ENCODE results near the gene CLIP4. TPM values are rescaled to one million over a fixed set of nuclear protein-coding genes. Genes with fewer than 3 reads are reported as not detected.

CLIP4 gene
- total and polyA plus RNA-seq, 2 of the 13 experiments (the other 11 are each of a cell fraction or from before 2014, with no cell fraction given): 0.46 to 0.49 TPM

- TF ChIP-seq LBX2 (CRISPR knock-in tag; IDR thresholded peaks at IDR 0.05; ENCODE audit: borderline replicate concordance) (no peak), CBX5 (CRISPR knock-in tag; IDR thresholded peaks at IDR 0.05; ENCODE audit: borderline replicate concordance) (no peak), RERE (CRISPR knock-in tag; IDR thresholded peaks at IDR 0.05; ENCODE audit: low read depth) (no peak), ZNF350 (CRISPR knock-in tag; IDR thresholded peaks at IDR 0.05; ENCODE audit: borderline replicate concordance, low read depth) (no peak), PCBP1 (IDR thresholded peaks at IDR 0.05; ENCODE audit: borderline replicate concordance, low read depth, low read length) (no peak), ZNF446 (CRISPR knock-in tag; IDR thresholded peaks at IDR 0.05) (no peak), HMG20B (CRISPR knock-in tag; conservative IDR thresholded peaks at IDR 0.05) (no peak), CSRNP2 (CRISPR knock-in tag; conservative IDR thresholded peaks at IDR 0.05; ENCODE audit: low read depth) (no peak), ZNF512 (CRISPR knock-in tag; IDR thresholded peaks at IDR 0.05) (no peak), JUNB (CRISPR knock-in tag; IDR thresholded peaks at IDR 0.05; ENCODE audit: borderline replicate concordance) (peak; percentile 21; the same call in 1 of the 2 replicates), ZNF513 (CRISPR knock-in tag; conservative IDR thresholded peaks at IDR 0.05) (no peak), ZNF281 (CRISPR knock-in tag; IDR thresholded peaks at IDR 0.05; ENCODE audit: borderline replicate concordance) (no peak), FLYWCH1 (CRISPR knock-in tag; IDR thresholded peaks at IDR 0.05) (no peak), ZBTB7A (CRISPR knock-in tag; IDR thresholded peaks at IDR 0.05) (no peak)
These were observed 8.6 kb downstream of the CLIP4 start (continued) for GRCh38 chr2:29123617-29124349.
